GM21528 (cell line): ENCODE measurements around the gene CORO7.
"Not testable (repeated sequence)": the region's sequence is repeated elsewhere in the genome, so short reads cannot be mapped to it uniquely, and the experiment has no call there.

Source experiments
- ATAC-seq: cut with Tn5 transposase; IDR thresholded peaks from one replicate; pipeline ENCODE4 v1.9.1; 2021; ENCODE audit warnings: mild to moderate bottlenecking, moderate library complexity; ENCODE audit not compliant: unreplicated experiment, low FRiP score

CORO7 gene

DNA sequence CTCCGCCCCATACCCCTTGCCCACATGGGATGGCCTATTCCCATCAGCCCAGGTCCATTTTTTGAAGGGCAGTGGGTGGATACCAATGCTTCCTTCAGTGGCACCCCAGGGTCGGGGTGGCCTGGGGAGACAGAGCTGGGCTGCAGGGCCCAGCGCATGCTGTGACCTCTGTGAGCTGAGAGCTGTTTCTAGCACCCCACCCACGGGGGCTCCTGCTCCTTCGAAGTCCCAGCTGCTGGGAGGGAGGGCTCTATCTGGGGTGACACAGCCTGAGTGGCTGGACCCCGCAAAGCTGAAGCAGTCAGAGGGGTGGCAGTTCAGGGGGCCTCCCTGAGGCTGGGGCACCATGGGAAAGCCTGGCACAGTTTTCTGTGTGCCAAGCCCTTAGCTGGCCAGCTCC lies 76.0 kb downstream of the CORO7 start:
- no peak for ATAC-seq

DNA sequence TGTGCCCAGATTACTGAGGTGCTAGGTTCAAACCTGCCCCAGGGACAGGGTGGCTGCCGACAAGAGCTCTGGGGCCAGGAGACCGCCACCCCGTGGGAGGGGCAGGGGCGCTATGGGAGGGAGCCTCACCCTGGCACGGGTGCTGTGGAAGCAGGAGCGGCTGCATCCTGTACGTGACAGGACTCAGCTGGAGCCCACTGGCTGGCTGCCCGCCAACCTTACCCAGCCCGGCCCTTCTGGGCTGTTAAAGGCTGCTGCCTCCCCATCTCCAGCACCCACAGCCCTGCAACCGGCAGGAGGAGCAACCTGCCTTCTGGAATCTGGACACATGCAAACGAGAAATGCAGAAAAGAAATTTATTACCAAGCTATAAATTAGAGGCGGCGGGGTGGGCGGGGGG lies 76.5 kb downstream of the CORO7 start:
- no peak for ATAC-seq

DNA sequence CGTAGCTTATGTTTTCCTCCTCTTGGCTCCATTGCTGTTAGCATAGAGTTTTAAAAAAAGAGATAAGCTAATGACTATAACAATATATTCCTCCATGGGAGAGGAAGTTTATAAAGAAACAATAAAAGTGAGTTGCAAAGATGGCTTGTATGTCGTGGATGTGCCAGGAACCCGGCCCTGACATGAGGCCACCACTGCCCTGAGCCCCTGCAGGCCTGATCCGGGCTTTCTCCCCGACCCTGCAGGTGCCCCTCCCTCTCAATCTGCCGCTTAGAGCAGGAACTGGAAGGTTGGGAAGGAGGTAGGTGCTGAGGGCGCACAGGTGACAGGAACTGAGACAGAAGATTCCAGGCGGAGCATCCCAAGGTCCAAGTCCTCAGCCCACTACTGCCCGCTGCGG lies 76.9 kb downstream of the CORO7 start:
- no peak for ATAC-seq

DNA sequence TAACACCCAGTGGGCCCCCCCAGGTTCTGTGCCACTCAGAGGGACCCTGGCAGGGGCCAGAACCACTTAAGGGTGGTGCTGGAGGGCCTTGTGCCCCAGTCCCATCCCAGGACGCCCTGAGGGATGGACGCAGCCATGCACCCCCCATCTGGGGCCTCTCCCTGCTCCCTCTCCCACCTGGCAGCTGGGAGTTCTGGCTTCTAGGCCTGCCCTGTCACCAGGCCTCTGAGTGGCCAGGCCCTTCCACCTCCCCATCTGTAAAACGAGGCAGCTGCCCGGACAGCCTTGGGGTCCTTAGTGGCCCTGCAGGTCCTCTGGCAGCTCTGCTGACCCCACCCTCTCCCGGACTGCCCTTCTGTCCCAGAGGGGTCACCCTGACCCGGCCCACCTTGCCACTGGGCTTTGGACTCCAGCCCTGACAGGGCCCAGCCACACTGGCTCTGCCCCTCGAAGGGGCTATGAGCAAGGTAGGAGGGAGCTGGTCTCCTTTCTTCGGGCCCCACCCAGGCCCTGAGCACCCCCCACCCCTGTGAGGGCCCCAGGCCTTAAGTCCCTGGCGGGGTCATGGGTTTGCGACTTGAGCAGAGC lies 77.6 kb downstream of the CORO7 start:
- no peak for ATAC-seq

DNA sequence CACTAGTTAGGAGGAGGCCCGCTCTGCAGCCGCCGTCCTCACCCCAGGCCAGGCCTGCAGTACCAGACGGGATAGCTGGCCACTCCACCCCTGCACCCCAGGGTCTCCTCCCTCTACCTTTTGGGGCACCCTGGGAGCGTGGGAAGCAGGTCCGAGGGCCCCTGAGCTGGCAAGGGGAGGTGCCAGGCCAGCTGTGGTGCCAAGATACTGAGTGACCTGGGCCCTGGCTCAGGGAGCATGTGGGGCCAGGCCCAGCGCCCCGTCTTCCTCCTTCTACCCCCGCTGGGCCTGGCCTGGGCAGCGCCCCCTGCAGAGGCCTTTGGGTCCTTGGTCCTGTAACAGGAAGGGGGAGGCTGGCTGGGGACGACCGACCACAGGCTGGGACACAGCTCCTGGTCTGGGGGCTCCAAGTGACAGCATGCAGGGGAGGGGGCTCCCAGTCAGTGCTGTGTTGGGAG lies 78.2 kb downstream of the CORO7 start:
- ATAC-seq = no peak

DNA sequence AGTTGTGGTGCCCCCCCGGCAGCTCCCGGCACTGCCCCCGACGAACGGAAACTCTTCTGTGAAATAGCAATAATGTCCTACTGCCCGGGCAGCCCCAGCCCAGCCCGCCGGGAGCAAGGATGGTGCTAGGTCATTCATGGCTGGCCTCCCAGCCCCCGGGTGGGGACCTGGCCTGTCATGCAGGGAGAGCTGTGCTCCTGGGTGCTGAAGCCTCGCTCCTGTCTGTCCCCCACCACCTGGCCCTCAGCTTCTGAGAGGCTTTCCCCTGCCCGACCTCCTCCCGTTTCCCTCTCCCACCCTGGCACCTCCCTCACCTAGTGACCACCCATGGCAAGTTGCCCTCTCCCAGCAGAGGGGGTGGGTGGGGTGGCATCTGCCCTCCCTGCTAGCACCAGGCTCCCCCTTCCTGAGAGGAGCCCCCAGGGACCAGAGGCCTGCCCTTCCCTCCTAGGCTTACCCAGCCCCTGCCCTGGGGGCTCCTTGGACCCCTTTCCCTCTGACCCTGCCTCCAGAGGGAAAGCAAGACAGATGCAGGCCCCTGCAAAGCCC lies 78.8 kb downstream of the CORO7 start:
- no peak for ATAC-seq

DNA sequence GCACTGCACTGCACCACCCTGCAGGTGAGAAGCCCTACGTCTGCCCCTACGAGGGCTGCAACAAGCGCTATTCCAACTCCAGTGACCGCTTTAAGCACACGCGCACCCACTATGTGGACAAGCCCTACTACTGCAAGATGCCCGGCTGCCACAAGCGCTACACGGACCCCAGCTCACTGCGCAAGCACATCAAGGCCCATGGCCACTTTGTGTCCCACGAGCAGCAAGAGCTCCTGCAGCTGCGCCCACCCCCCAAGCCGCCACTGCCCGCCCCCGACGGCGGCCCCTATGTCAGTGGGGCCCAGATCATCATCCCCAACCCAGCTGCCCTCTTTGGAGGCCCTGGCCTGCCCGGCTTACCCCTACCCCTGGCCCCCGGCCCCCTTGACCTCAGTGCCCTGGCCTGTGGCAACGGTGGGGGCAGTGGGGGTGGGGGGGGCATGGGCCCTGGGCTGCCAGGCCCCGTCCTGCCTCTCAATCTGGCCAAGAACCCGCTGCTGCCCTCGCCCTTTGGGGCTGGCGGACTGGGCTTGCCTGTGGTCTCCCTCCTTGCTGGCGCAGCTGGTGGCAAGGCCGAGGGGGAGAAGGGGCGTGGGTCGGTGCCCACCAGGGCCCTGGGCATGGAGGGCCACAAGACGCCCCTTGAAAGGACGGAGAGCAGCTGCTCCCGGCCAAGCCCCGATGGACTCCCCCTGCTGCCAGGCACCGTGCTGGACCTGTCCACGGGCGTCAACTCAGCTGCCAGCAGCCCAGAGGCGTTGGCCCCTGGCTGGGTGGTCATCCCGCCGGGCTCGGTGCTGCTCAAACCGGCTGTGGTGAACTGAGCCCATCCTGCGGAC lies 79.5 kb downstream of the CORO7 start:
- ATAC-seq = no peak

DNA sequence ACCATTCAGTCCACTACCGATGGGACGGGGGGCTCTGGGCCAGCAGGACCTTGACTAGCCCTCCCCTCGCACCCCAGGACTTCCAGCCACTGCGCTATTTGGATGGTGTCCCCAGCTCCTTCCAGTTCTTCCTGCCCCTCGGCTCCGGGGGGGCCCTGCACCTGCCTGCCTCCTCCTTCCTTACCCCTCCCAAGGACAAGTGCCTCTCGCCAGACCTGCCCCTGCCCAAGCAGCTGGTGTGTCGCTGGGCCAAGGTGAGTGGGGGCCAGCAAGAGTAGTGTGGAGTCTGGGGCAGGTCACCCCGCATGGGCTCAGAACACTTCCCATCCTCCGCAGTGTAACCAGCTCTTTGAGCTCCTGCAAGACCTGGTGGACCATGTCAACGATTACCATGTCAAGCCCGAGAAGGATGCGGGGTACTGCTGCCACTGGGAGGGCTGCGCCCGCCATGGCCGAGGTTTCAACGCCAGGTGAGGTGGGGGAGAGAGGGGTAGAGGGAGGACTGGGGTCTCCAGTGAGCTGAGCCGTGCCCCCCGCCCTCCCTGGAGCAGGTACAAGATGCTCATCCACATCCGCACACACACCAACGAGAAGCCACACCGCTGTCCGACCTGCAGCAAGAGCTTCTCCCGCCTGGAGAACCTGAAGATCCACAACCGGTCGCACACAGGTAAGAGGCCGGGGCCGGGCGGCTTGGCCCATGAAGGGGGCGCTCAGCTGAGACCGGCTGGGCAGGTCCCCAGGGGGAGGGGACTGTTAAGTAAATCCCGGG lies 81.5 kb downstream of the CORO7 start:
- no peak for ATAC-seq

DNA sequence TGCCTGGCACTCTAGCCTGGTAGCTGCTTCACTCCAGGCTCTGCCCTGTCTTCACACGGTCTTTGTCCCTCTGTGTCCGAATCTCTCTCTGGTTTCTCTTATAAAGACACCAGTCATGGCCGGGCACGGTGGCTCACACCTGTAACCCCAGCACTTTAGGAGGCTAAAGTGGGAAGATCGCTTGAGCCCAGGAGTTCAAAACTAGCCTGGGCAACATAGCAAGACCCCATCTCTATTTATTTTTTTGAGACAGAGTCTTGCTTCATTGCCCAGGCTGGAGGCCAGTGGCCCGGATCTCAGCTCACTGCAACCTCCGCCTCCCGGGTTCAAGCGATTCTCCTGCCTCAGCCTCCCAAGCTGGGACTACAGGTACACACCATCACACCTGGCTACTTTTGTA lies 82.7 kb downstream of the CORO7 start:
- ATAC-seq = not testable (repeated sequence)

DNA sequence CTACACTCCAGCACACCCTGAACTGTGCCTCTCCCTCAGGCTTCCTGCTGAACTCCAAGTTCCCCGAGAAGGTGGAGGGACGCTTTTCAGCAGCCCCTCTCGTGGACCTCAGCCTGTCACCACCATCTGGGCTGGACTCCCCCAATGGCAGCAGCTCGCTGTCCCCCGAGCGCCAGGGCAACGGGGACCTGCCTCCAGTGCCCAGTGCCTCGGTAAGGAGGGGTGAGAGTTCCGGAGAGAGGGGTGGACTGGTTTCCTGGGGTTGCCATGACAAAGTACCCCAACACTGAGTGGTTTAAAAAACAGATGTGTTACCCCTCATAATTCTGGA lies 83.1 kb downstream of the CORO7 start:
- ATAC-seq = no peak

DNA sequence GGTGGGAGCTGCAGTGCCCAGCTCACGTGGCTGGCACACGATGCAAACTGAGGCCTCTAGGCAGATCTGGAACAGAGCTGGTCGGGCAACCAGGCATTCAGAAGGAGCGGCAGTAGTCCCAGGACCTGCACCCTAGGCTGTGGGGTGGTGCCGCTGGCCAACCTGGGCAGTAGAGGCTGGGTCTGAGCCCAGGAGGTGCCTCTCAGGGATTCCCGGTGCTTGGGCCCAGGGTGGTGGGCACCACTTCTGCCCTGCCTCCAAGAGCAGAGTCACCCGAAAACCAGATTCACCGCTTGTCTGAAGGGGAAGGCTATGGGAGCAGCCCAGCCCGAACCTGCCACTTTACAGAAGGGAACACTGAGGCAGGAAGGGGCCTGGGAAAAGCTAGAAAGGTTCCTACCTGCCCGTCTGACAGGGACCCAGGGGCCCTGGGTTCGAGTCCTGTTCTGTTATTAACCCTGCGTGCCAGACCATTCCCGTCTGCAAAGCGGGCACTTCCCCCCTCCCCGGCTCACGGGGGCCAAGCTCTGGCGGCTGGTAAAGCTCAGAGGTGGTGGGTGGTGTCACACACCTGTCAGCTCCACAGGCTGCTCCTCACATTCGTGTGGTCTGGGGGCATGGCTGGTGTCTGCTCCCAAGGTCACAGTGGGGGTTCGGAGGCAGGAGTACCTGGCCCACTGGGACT lies 83.6 kb downstream of the CORO7 start:
- ATAC-seq = no peak

DNA sequence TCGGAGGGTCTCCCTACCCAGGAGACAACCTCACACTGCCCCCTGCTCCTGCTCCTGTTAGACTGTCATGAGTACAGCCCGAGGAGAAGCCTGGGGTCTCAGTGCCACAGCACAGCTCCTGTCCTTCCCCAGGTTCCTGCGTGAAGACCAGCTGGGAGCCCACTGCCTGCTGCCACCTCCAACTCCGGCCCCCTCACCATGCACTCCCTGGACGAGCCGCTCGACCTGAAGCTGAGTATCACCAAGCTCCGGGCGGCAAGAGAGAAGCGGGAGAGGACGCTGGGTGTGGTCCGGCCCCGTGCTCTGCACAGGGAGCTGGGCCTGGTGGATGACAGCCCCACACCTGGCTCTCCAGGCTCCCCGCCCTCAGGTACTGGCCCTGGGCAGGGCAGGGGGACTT lies 84.3 kb downstream of the CORO7 start:
- ATAC-seq = no peak

DNA sequence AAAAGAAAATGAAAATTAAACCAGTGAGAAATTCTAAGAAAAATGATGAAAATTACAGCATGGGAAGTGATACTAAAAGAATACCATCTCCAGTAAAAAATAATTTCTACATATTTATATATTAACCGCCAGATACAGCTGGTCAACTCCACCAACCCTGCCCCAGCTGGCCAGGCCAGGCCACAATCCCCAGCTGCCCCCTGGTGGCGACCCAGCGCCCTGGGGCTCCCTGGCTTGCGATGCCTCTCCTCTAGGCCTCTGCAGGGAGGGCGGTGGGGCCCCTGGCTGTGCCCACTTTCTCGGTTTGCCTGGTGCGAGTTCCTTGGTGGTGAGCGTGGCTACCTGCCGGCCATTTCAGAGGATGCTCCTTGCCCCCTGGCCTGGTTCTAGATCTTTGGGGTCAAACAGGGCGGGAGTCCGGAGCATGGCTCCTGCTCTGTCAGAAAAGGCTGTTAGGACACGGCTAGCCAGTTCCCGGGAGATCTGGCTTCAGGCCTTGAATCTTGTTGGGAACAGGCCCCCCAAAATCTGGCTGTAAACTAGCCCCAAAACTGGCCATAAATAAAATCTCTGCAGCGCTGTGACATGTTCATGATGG lies 86.0 kb downstream of the CORO7 start:
- no peak for ATAC-seq

DNA sequence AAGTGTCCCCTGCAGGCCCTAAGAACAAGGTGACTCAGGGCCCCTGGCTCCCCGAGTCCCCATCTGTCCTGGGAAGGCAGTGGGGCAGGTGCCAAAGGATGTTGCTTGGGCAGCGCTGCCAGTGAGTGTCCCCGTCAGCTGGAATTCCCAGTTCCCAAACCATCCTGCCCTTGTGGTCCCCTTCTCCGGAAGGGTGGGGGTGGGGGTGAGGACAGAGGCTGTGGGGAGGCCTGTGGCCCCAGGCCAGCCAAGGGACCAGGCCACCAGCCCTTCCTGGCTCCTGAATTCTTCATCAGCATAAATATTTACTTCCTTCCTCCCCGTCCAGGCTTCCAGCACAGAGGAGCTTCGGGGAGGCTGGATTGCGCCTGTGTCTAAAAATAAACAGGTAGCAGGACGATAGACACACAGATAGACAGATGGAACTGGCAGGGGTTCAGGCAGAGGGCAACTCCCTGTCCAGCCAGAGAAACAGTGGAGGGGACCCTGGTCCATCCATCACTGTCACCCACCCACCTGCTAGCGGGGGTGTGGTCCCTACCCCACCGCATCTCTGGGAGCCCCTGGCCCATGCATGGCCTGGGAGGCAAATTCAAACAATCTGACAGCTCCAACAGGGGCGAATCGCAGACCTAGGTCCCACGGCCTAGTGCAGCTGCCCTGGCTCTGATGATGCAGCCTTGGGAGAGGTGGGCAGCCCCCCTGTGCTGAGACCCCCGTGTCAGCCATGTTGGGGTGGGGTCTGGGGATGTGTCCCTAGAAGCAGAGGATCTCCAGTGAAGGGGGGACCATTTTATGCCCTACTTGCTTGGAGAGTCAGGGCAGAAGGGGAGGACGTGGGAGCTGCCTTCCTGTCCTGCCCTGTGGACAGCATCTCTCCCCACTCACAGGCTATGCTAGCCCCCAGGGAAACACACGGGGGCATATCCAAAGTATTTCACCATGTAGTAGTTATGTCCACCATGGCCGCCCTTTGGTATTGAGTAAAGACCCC lies 87.3 kb downstream of the CORO7 start:
- no peak for ATAC-seq

DNA sequence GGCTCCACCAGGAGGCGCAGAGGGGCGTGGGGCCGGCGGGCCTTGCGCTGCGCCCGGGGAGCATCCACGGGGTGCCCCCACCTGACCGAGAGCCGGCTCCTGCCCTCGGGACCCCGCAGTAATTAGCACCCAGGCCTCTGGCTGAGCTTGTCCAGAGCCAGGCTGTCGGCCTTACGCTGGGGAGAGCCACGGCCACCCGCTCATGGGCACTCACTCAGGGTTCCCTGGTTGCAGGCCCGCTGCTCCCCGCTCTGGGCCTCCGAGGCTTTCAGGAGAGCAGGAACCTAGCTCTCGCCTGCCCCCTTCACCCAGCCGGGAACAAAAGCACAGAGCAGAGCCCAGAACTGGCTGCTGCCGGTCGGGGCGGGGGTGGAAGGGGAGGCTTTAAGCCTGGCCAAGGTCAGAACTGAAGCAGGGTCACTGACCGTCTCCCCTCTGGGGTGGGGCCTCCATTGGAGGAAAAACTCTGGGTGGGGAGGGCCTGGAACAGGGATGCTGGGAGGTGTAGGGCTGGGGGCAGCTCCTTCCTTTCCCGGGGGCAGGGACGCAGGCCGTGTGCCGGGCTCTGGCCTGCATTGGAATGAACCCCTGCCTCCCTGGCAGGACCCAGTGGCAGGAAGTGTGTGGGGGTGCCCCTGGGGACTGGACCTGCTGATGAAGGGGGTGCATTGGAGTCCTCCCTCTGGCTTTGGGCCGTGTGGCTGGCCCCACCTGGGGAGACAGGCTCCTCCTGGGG lies 88.2 kb downstream of the CORO7 start:
- ATAC-seq = no peak

DNA sequence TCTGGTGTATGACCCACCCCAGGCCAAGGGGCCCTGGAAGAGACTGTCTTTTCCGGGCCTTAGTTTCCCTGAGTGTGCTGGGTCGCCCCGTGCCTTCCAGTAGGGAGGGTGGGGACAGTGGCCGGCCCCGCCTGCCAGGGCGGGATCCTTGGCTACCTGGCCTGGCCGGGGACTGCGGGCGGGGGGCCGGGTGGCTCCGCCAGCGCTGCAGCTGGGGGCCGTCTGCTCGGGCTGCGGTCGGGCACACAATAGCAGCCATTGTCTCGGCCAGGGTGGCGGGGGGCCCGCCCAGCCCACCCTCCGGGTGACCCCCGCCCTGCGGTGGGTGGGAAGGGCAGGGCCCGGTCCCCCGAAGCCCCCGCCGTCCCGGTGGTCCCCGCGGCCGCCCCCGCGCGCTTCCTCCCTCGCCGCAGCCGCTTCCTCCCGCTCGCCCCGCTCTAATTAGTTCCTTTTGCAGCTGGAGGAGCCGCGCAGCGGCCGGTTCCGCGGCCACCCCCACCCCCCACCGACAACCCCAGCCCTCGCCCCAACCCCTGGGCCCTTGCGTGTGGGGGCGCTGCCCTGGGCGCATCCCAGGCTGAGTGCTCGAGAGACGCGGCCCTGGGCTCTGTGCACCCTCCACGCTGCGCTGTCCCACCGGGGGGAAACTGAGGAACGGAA lies 88.9 kb downstream of the CORO7 start:
- ATAC-seq = no peak

DNA sequence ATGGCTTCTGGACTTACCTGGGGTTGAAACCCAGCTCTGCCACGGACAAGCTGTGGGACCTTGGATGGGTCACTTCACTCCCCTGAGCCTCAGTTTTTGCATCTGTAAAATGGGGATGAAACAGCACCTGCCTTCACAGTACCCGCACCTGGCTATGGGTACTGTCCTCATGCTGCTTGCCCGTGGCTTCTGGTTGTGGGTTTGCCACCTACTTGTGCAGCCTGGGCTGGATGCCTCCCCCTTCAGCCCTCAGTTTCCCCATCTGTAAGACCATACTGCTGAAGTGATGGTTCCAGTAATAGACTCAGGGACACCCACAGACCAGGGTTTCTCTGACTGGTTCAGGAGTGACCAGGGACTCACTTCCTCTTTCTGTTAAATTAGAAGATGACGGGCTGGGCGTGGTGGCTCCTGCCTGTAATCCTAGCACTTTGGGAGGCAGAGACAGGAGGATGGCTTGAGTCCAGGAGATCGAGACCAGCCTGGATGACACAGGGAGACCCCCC lies 91.1 kb downstream of the CORO7 start:
- ATAC-seq = no peak
